WTC11 (cell line): ENCODE data around the gene OPCML. TPM values are rescaled to one million over a fixed set of nuclear protein-coding genes. Genes with fewer than 3 reads are reported as not detected.
A peak's percentile ranks its signal among the peaks of the same experiment; 100 is the strongest.

Experiments used
- ATAC-seq: fragments of 200-7000 bp; cut with Tn5 transposase; 2 replicates; pipeline ENCODE4 v1.10.0; 2021; ENCODE audit warnings: mild to moderate bottlenecking, moderate library complexity
- CTCF ChIA-PET: fragments of 300-600 bp; sonication (Branson Sonifier 250); formaldehyde crosslinking; loops from one replicate; lab custom pipeline; 2021; ENCODE audit warnings: antibody characterized with exemption; lab: Charles Lee
- POLR2A ChIA-PET: fragments of 350-600 bp; sonication (Branson Sonifier 250); formaldehyde crosslinking; loops from one replicate; lab custom pipeline; 2021; ENCODE audit warnings: antibody characterized with exemption; lab: Charles Lee
- DNase-seq: peaks from one replicate; pipeline ENCODE4 v3.0.0; 2021; ENCODE audit warnings: low spot score
- H3K27ac Mint-ChIP-seq: 2 replicates; pipeline ENCODE4 v1.8.0; 2021; ENCODE audit warnings: mixed read lengths
- H3K27me3 Mint-ChIP-seq: 2 replicates; pipeline ENCODE4 v1.8.0; 2021; ENCODE audit warnings: low read depth, mild to moderate bottlenecking, moderate library complexity, mixed read lengths
- H3K36me3 Mint-ChIP-seq: 2 replicates; pipeline ENCODE4 v1.8.0; 2021; ENCODE audit warnings: mixed read lengths
- H3K4me1 Mint-ChIP-seq: 2 replicates; pipeline ENCODE4 v1.8.0; 2022; ENCODE audit warnings: mixed read lengths
- H3K4me3 Mint-ChIP-seq: 2 replicates; pipeline ENCODE4 v1.8.0; 2021; ENCODE audit warnings: mild to moderate bottlenecking, moderate library complexity, mixed read lengths
- H3K9me3 Mint-ChIP-seq: 2 replicates; pipeline ENCODE4 v1.8.0; 2021; ENCODE audit warnings: mixed read lengths
- ATF3 ChIP-seq: sonication (generic); formaldehyde crosslinking; conservative IDR thresholded peaks from 2 replicates; pipeline ENCODE4 v1.8.1; 2022; ENCODE audit warnings: mild to moderate bottlenecking, missing genetic modification reagents
- CBFB ChIP-seq: sonication (generic); formaldehyde crosslinking; IDR thresholded peaks from 2 replicates; pipeline ENCODE4 v1.8.1; 2022; ENCODE audit warnings: mild to moderate bottlenecking, low read depth, missing genetic modification reagents
- EMX1 ChIP-seq: fragments of 250-450 bp; sonication (Bioruptor Pico); IDR thresholded peaks from 2 replicates; pipeline ENCODE4 v1.8.0; 2021; ENCODE audit warnings: mild to moderate bottlenecking
- ERG ChIP-seq: fragments of 250-450 bp; sonication (Bioruptor Pico); IDR thresholded peaks from 2 replicates; pipeline ENCODE4 v1.8.0; 2021; ENCODE audit warnings: mild to moderate bottlenecking
- GTF2I ChIP-seq: fragments of 250-450 bp; sonication (Bioruptor Pico); conservative IDR thresholded peaks from 2 replicates; pipeline ENCODE4 v1.4.0; 2021; ENCODE audit warnings: mild to moderate bottlenecking
- HMGA2 ChIP-seq: fragments of 250-450 bp; sonication (Bioruptor Pico); IDR thresholded peaks from 2 replicates; pipeline ENCODE4 v1.4.0; 2021; ENCODE audit warnings: mild to moderate bottlenecking, moderate library complexity
- MXD4 ChIP-seq: fragments of 250-450 bp; sonication (Bioruptor Pico); IDR thresholded peaks from 2 replicates; pipeline ENCODE4 v1.8.0; 2021; ENCODE audit warnings: mild to moderate bottlenecking, moderate library complexity, borderline replicate concordance
- MYBL2 ChIP-seq: sonication (generic); formaldehyde crosslinking; IDR thresholded peaks from 2 replicates; pipeline ENCODE4 v1.8.1; 2023; ENCODE audit warnings: mild to moderate bottlenecking, moderate library complexity, missing genetic modification reagents
- NFATC4 ChIP-seq: fragments of 250-450 bp; sonication (Bioruptor Pico); IDR thresholded peaks from 2 replicates; pipeline ENCODE4 v1.9.0; 2021; ENCODE audit warnings: mild to moderate bottlenecking
- NFE2L1 ChIP-seq: sonication (generic); formaldehyde crosslinking; IDR thresholded peaks from 2 replicates; pipeline ENCODE4 v1.8.1; 2023; ENCODE audit warnings: missing genetic modification reagents
- OVOL2 ChIP-seq: fragments of 250-450 bp; sonication (Bioruptor Pico); IDR thresholded peaks from 2 replicates; pipeline ENCODE4 v1.9.0; 2021; ENCODE audit warnings: mild to moderate bottlenecking, borderline replicate concordance
- PRRX2 ChIP-seq: fragments of 250-450 bp; sonication (Bioruptor Pico); IDR thresholded peaks from 2 replicates; pipeline ENCODE4 v1.8.0; 2021; ENCODE audit warnings: mild to moderate bottlenecking
- RORB ChIP-seq: fragments of 250-450 bp; sonication (Bioruptor Pico); IDR thresholded peaks from 2 replicates; pipeline ENCODE4 v1.9.0; 2021; ENCODE audit warnings: mild to moderate bottlenecking
- ZNF232 ChIP-seq: sonication (generic); formaldehyde crosslinking; IDR thresholded peaks from 2 replicates; pipeline ENCODE4 v1.8.0; 2022; ENCODE audit warnings: mild to moderate bottlenecking, missing genetic modification reagents
- ZNF263 ChIP-seq: sonication (generic); formaldehyde crosslinking; IDR thresholded peaks from 2 replicates; pipeline ENCODE4 v1.8.1; 2022; ENCODE audit warnings: low read depth, mild to moderate bottlenecking, moderate library complexity, missing genetic modification reagents
- ZNF317 ChIP-seq: sonication (generic); formaldehyde crosslinking; IDR thresholded peaks from 2 replicates; pipeline ENCODE4 v1.8.1; 2023; ENCODE audit warnings: low read depth, mild to moderate bottlenecking, moderate library complexity, missing genetic modification reagents, borderline replicate concordance
- ZNF396 ChIP-seq: fragments of 250-450 bp; sonication (Bioruptor Pico); IDR thresholded peaks from 2 replicates; pipeline ENCODE4 v1.8.0; 2021; ENCODE audit warnings: mild to moderate bottlenecking, moderate library complexity, borderline replicate concordance
- total RNA-seq: library from RNA; stranded (reverse); gene quantifications from 3 replicates; pipeline ENCODE4 v1.2.3, GENCODE V29; 2021
- TF ChIP-seq, protein P1 (sequence below): sonication (generic); formaldehyde crosslinking; IDR thresholded peaks from 2 replicates; pipeline ENCODE4 v1.8.1; 2022; ENCODE audit warnings: mild to moderate bottlenecking, missing genetic modification reagents, moderate library complexity, borderline replicate concordance
- TF ChIP-seq, protein P2 (sequence below): sonication (generic); formaldehyde crosslinking; IDR thresholded peaks from 2 replicates; pipeline ENCODE4 v1.8.0; 2023; ENCODE audit warnings: missing genetic modification reagents, mild to moderate bottlenecking, borderline replicate concordance
- TF ChIP-seq, protein P3 (sequence below): sonication (generic); formaldehyde crosslinking; IDR thresholded peaks from 2 replicates; pipeline ENCODE4 v1.8.0; 2022; ENCODE audit warnings: mild to moderate bottlenecking, missing genetic modification reagents
- TF ChIP-seq, protein P4 (sequence below): fragments of 250-450 bp; sonication (Bioruptor Pico); conservative IDR thresholded peaks from 2 replicates; pipeline ENCODE4 v1.9.0; 2021; ENCODE audit warnings: mild to moderate bottlenecking

The OPCML gene
- total RNA-seq, 1 experiment from 2014 or later = 1.5 TPM

GRCh38 chr11:133311230-133311629 lies 221.1 kb downstream of the OPCML start:
- no peaks in the 10 kb centered on the region for H3K4me1 Mint-ChIP-seq
- ChIA-PET CTCF (interaction anchor here (1.3 kb wide), 1 partner anchor 233 kb away, joined by 4 read pairs; no protein-coding TSS in a partner anchor), POLR2A (no interaction called here)
- H3K27me3 Mint-ChIP-seq = no peaks in the 10 kb centered on the region; the same call in 1 of the 2 replicates
- H3K36me3 Mint-ChIP-seq = peaks cover 9% of the 10 kb centered on the region
- DNase-seq (no peak), ATAC-seq (no peak)
- H3K27ac Mint-ChIP-seq = no peak overlapping the region
- H3K4me3 Mint-ChIP-seq = no peak overlapping the region
- H3K9me3 Mint-ChIP-seq = peaks cover 26% of the 10 kb centered on the region
- TF ChIP-seq RORB (CRISPR knock-in tag) = no peak
- TF ChIP-seq MYBL2 (CRISPR knock-in tag) = no peak
- TF ChIP-seq CBFB (CRISPR knock-in tag) = no peak
- TF ChIP-seq, protein P1, sequence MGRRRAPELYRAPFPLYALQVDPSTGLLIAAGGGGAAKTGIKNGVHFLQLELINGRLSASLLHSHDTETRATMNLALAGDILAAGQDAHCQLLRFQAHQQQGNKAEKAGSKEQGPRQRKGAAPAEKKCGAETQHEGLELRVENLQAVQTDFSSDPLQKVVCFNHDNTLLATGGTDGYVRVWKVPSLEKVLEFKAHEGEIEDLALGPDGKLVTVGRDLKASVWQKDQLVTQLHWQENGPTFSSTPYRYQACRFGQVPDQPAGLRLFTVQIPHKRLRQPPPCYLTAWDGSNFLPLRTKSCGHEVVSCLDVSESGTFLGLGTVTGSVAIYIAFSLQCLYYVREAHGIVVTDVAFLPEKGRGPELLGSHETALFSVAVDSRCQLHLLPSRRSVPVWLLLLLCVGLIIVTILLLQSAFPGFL (CRISPR knock-in tag) = no peak
- TF ChIP-seq ERG = no peak
- TF ChIP-seq, protein P2, sequence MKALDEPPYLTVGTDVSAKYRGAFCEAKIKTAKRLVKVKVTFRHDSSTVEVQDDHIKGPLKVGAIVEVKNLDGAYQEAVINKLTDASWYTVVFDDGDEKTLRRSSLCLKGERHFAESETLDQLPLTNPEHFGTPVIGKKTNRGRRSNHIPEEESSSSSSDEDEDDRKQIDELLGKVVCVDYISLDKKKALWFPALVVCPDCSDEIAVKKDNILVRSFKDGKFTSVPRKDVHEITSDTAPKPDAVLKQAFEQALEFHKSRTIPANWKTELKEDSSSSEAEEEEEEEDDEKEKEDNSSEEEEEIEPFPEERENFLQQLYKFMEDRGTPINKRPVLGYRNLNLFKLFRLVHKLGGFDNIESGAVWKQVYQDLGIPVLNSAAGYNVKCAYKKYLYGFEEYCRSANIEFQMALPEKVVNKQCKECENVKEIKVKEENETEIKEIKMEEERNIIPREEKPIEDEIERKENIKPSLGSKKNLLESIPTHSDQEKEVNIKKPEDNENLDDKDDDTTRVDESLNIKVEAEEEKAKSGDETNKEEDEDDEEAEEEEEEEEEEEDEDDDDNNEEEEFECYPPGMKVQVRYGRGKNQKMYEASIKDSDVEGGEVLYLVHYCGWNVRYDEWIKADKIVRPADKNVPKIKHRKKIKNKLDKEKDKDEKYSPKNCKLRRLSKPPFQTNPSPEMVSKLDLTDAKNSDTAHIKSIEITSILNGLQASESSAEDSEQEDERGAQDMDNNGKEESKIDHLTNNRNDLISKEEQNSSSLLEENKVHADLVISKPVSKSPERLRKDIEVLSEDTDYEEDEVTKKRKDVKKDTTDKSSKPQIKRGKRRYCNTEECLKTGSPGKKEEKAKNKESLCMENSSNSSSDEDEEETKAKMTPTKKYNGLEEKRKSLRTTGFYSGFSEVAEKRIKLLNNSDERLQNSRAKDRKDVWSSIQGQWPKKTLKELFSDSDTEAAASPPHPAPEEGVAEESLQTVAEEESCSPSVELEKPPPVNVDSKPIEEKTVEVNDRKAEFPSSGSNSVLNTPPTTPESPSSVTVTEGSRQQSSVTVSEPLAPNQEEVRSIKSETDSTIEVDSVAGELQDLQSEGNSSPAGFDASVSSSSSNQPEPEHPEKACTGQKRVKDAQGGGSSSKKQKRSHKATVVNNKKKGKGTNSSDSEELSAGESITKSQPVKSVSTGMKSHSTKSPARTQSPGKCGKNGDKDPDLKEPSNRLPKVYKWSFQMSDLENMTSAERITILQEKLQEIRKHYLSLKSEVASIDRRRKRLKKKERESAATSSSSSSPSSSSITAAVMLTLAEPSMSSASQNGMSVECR (CRISPR knock-in tag) = no peak
- no peak for TF ChIP-seq ATF3 (CRISPR knock-in tag)
- TF ChIP-seq OVOL2 = no peak
- TF ChIP-seq GTF2I (CRISPR knock-in tag) = no peak
- no peak for TF ChIP-seq HMGA2 (CRISPR knock-in tag)
- TF ChIP-seq ZNF396 (CRISPR knock-in tag) = no peak
- no peak for TF ChIP-seq MXD4 (CRISPR knock-in tag)
- no peak for TF ChIP-seq ZNF317
- TF ChIP-seq EMX1 (CRISPR knock-in tag) = no peak

DNA sequence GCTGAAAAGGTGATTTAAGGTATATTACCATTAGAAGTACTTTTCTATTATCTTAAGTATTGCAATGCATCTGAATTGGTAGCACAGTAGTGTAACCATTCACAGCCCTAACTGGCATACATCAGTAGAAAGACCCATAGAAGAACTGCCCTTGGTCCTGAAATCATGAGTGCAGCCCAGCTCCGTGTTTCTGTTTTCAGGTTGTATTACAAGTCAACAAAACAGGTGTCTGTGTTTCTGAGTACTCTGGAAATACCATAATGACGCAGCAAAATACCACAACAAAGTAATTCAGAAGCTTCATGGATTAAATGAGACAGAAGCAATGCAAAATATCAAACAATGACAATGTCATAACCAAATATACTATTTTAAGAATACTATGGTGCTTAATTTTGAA lies 226.3 kb downstream of the OPCML start:
- ATAC-seq = peak; percentile 56
- POLR2A ChIA-PET = no interaction called here

More for the DNA sequence above, 226.3 kb downstream of the OPCML start:
- Mint-ChIP-seq H3K4me1 (peaks cover 24% of the 10 kb centered on the region), H3K36me3 (peaks cover 17% of the 10 kb centered on the region), H3K27ac (no peak overlapping the region), H3K4me3 (no peak overlapping the region), H3K27me3 (peaks cover 3% of the 10 kb centered on the region), H3K9me3 (peaks cover 43% of the 10 kb centered on the region)
- DNase-seq = peak; percentile 19
- CTCF ChIA-PET = no interaction called here
- TF ChIP-seq, protein P3, sequence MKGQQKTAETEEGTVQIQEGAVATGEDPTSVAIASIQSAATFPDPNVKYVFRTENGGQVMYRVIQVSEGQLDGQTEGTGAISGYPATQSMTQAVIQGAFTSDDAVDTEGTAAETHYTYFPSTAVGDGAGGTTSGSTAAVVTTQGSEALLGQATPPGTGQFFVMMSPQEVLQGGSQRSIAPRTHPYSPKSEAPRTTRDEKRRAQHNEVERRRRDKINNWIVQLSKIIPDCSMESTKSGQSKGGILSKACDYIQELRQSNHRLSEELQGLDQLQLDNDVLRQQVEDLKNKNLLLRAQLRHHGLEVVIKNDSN (CRISPR knock-in tag) = no peak
- no peak for TF ChIP-seq PRRX2 (CRISPR knock-in tag)
- TF ChIP-seq NFATC4 (CRISPR knock-in tag) = no peak
- TF ChIP-seq ZNF232 (CRISPR knock-in tag) = no peak
- TF ChIP-seq, protein P4, sequence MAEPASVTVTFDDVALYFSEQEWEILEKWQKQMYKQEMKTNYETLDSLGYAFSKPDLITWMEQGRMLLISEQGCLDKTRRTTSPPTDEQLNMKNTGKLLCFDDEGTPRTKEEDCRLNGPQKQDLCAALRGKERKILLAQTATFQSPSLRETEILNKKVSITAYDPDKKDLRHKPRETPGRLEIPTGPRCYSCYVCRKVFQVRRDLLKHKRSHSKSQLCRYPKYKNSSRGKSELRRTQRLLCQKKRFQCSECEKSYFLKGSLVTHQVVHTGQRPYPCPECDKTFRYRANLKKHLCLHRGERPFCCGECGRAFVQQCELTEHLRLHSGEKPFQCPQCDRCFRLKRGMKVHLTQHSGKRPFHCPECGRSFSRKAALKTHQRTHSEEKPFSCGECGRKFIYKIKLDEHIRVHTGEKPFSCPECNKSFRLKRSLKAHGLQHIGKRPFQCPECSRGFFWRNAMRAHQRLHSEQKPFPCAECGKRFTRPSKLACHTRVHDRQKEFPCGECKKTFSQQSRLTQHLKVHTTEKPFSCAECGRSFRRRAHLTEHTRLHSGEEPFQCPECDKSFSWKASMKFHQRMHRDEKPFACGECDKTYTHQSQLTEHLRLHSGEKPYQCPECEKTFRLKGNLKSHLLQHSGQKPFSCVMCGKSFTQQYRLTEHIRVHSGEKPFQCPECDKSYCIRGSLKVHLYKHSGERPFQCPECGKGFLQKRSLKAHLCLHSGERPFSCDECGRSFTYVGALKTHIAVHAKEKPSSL (CRISPR knock-in tag) = no peak
- TF ChIP-seq NFE2L1 (CRISPR knock-in tag) = no peak
- TF ChIP-seq ZNF263 = no peak
- TF ChIP-seq, all 79 proteins: peak for 0
